GM23338 (cell line): ENCODE results near the gene VPS8. TPM values are rescaled to one million over a fixed set of nuclear protein-coding genes. Genes with fewer than 3 reads are reported as not detected.

Experiments used
- ATAC-seq: fragments of 200-7000 bp; cut with Tn5 transposase; 3 replicates; pipeline ENCODE4 v1.9.1; 2020
- DNase-seq: peaks from one replicate; pipeline ENCODE4 v3.0.0-alpha.2; 2015; ENCODE audit warnings: low spot score
- H2AFZ ChIP-seq: fragments of 200-600 bp; sonication (generic); 2 replicates; pipeline ENCODE4 v1.8.0; 2016; ENCODE audit warnings: antibody characterized with exemption, mild to moderate bottlenecking, moderate library complexity
- H3F3A ChIP-seq: fragments of 200-600 bp; sonication (generic); replicated peaks from 2 replicates; pipeline ENCODE4 v1.8.0; 2017; ENCODE audit warnings: antibody characterized with exemption, mixed run types, low read depth
- H3K27ac ChIP-seq: fragments of 200-600 bp; sonication (generic); 2 replicates; pipeline ENCODE4 v1.6.1; 2016; ENCODE audit warnings: low read depth
- H3K27me3 ChIP-seq: fragments of 200-600 bp; sonication (generic); 2 replicates; pipeline ENCODE4 v1.8.0; 2016; ENCODE audit warnings: mild to moderate bottlenecking, mixed run types, moderate library complexity; ENCODE audit not compliant: insufficient read depth
- H3K36me3 ChIP-seq: fragments of 200-600 bp; sonication (generic); 2 replicates; pipeline ENCODE4 v1.8.0; 2016; ENCODE audit warnings: mild to moderate bottlenecking; ENCODE audit not compliant: insufficient read depth
- H3K4me1 ChIP-seq: fragments of 200-600 bp; sonication (generic); 2 replicates; pipeline ENCODE4 v1.8.0; 2016; ENCODE audit warnings: mild to moderate bottlenecking, moderate library complexity; ENCODE audit not compliant: insufficient read depth
- H3K4me2 ChIP-seq: fragments of 200-600 bp; sonication (generic); 2 replicates; pipeline ENCODE4 v1.7.1; 2017; ENCODE audit warnings: mixed run types
- H3K4me3 ChIP-seq: fragments of 200-600 bp; sonication (generic); 2 replicates; pipeline ENCODE4 v1.6.1; 2016; ENCODE audit warnings: mixed run types
- H3K79me2 ChIP-seq: fragments of 200-600 bp; sonication (generic); replicated peaks from 2 replicates; pipeline ENCODE4 v1.8.0; 2017; ENCODE audit warnings: mild to moderate bottlenecking; ENCODE audit not compliant: insufficient read depth
- H3K9me2 ChIP-seq: fragments of 200-600 bp; sonication (generic); 2 replicates; pipeline ENCODE4 v1.8.0; 2017; ENCODE audit not compliant: insufficient read depth
- H4K20me1 ChIP-seq: fragments of 200-600 bp; sonication (generic); replicated peaks from 2 replicates; pipeline ENCODE4 v1.8.0; 2017; ENCODE audit warnings: mild to moderate bottlenecking; ENCODE audit not compliant: insufficient read depth
- H3K27ac Mint-ChIP-seq: 2 replicates; pipeline ENCODE4 v1.8.0; 2020; ENCODE audit warnings: inconsistent platforms, mild to moderate bottlenecking, moderate library complexity, mixed read lengths
- H3K27me3 Mint-ChIP-seq: 3 replicates; pipeline ENCODE4 v1.8.0; 2022; ENCODE audit warnings: low read depth, mild to moderate bottlenecking, moderate library complexity, mixed read lengths, inconsistent platforms; ENCODE audit not compliant: insufficient read depth, poor library complexity
- H3K36me3 Mint-ChIP-seq: 3 replicates; pipeline ENCODE4 v1.8.0; 2021; ENCODE audit warnings: low read depth, mild to moderate bottlenecking, inconsistent platforms, moderate library complexity, mixed read lengths
- H3K4me1 Mint-ChIP-seq: 3 replicates; pipeline ENCODE4 v1.8.0; 2020; ENCODE audit warnings: mild to moderate bottlenecking, inconsistent platforms, mixed read lengths
- H3K4me3 Mint-ChIP-seq: 3 replicates; pipeline ENCODE4 v1.8.0; 2021; ENCODE audit warnings: moderate library complexity, mild to moderate bottlenecking, inconsistent platforms, mixed read lengths
- H3K9me3 Mint-ChIP-seq: 3 replicates; pipeline ENCODE4 v1.8.0; 2020; ENCODE audit warnings: moderate library complexity, mild to moderate bottlenecking, inconsistent platforms, mixed read lengths
- CTCF ChIP-seq, 2 experiments: fragments of 200-600 bp in 1 of 2; sonication (generic) in 1 of 2; conservative IDR thresholded peaks; 2 replicates each; pipeline versions ENCODE4 v1.5.1 to v1.6.1; 2016 to 2017; ENCODE audit warnings: antibody characterized with exemption in 2 of 2, low read depth in 2 of 2, mild to moderate bottlenecking in 2 of 2, moderate library complexity in 1 of 2
- EZH2 ChIP-seq: fragments of 200-600 bp; sonication (generic); IDR thresholded peaks from one replicate; pipeline ENCODE4 v1.8.0; 2017; ENCODE audit warnings: antibody characterized with exemption, mild to moderate bottlenecking, low read depth; ENCODE audit not compliant: unreplicated experiment
- JUNB ChIP-seq: IDR thresholded peaks from one replicate; pipeline ENCODE4 v1.6.1; 2016; ENCODE audit warnings: antibody characterized with exemption; ENCODE audit not compliant: unreplicated experiment
- NANOG ChIP-seq: IDR thresholded peaks from 2 replicates; pipeline ENCODE4 v1.6.1; 2016; ENCODE audit warnings: antibody characterized with exemption, borderline replicate concordance
- POLR2AphosphoS5 ChIP-seq: IDR thresholded peaks from 2 replicates; pipeline ENCODE4 v1.6.1; 2016; ENCODE audit warnings: antibody characterized with exemption, low read depth
- polyA plus RNA-seq: library from polyadenylated mRNA; unstranded; fragments of >200 nt; fragmentation: Nextera tagmentation; extraction: Ambion mirVana; gene quantifications from 2 replicates; pipeline ENCODE4 v1.2.1, GENCODE V29; 2016
- total RNA-seq: library from RNA; depleted of rRNA; stranded (reverse); fragments of >200 nt; shearing (Covaris generic); gene quantifications from 2 replicates; pipeline ENCODE4 v1.2.3, GENCODE V29; 2014
- TF ChIP-seq, protein P1 (sequence below): IDR thresholded peaks from one replicate; pipeline ENCODE4 v1.6.1; 2018; ENCODE audit warnings: antibody characterized with exemption; ENCODE audit not compliant: unreplicated experiment
- TF ChIP-seq, protein P2 (sequence below): fragments of 250-450 bp; sonication (Bioruptor Pico); IDR thresholded peaks from 2 replicates; pipeline ENCODE4 v1.5.0; 2020; ENCODE audit warnings: mild to moderate bottlenecking, moderate library complexity
- TF ChIP-seq, protein P3 (sequence below): IDR thresholded peaks from 2 replicates; pipeline ENCODE4 v1.6.1; 2016; ENCODE audit warnings: antibody characterized with exemption

Gene VPS8
- total and polyA plus RNA-seq, 2 experiments from 2014 or later, result 17.3 to 45.5 TPM

DNA sequence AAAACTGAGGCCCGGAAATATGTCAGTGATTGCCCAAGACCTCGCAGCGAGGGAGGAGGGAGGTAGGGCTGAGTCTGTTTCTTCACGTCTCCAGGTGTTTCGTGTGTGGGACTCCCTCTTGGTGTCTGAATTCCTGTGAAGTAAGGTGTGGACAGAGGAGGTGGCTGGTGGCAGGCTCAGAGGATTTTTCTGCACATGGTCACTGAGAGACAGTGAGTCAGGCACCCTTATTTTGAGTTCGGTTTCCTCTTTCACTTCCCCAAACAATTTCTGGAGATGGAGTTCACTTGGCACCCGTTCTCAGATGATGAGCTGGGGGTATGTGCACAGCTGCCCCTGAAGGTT lies 46.3 kb upstream of the VPS8 start:
- no peaks in the 10 kb centered on the region for H3K27me3 ChIP-seq
- no peaks in the 10 kb centered on the region for H3K36me3 ChIP-seq
- no peak overlapping the region for H3K27ac ChIP-seq
- H3K9me2 ChIP-seq, result no peaks in the 10 kb centered on the region
- H3K36me3 Mint-ChIP-seq, result no peaks in the 10 kb centered on the region; the same call in 2 of the 3 replicates
- TF ChIP-seq, protein P1, sequence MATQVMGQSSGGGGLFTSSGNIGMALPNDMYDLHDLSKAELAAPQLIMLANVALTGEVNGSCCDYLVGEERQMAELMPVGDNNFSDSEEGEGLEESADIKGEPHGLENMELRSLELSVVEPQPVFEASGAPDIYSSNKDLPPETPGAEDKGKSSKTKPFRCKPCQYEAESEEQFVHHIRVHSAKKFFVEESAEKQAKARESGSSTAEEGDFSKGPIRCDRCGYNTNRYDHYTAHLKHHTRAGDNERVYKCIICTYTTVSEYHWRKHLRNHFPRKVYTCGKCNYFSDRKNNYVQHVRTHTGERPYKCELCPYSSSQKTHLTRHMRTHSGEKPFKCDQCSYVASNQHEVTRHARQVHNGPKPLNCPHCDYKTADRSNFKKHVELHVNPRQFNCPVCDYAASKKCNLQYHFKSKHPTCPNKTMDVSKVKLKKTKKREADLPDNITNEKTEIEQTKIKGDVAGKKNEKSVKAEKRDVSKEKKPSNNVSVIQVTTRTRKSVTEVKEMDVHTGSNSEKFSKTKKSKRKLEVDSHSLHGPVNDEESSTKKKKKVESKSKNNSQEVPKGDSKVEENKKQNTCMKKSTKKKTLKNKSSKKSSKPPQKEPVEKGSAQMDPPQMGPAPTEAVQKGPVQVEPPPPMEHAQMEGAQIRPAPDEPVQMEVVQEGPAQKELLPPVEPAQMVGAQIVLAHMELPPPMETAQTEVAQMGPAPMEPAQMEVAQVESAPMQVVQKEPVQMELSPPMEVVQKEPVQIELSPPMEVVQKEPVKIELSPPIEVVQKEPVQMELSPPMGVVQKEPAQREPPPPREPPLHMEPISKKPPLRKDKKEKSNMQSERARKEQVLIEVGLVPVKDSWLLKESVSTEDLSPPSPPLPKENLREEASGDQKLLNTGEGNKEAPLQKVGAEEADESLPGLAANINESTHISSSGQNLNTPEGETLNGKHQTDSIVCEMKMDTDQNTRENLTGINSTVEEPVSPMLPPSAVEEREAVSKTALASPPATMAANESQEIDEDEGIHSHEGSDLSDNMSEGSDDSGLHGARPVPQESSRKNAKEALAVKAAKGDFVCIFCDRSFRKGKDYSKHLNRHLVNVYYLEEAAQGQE, result no peak
- H3K27ac Mint-ChIP-seq, result no peak overlapping the region
- peaks cover 2% of the 10 kb centered on the region for H3K27me3 Mint-ChIP-seq
- H3F3A ChIP-seq, result no peaks in the 10 kb centered on the region
- H3K4me3 ChIP-seq, result no peak overlapping the region
- H3K4me2 ChIP-seq, result no peak overlapping the region
- H3K9me3 Mint-ChIP-seq, result no peaks in the 10 kb centered on the region
- no peaks in the 10 kb centered on the region; the same call in 1 of the 2 replicates for H3K4me1 ChIP-seq
- peaks cover 28% of the 10 kb centered on the region for H3K4me1 Mint-ChIP-seq
- H2AFZ ChIP-seq, result no peak overlapping the region
- no peak for DNase-seq
- H3K4me3 Mint-ChIP-seq, result no peak overlapping the region
- H4K20me1 ChIP-seq, result no peaks in the 10 kb centered on the region
- no peak for ATAC-seq
- no peaks in the 10 kb centered on the region for H3K79me2 ChIP-seq

GRCh38 chr3:184766555-184767261 lies 45.3 kb upstream of the VPS8 start:
- Histone ChIP-seq H3K36me3 (no peaks in the 10 kb centered on the region), H3K4me1 (no peaks in the 10 kb centered on the region; the same call in 1 of the 2 replicates), H3K27ac (no peak overlapping the region), H3K4me2 (no peak overlapping the region), H4K20me1 (no peaks in the 10 kb centered on the region), H3K9me2 (no peaks in the 10 kb centered on the region), H3F3A (no peaks in the 10 kb centered on the region), H3K27me3 (no peaks in the 10 kb centered on the region), H3K4me3 (no peak overlapping the region), H3K79me2 (no peaks in the 10 kb centered on the region), H2AFZ (peak overlapping the region; percentile 23; the same call in 1 of the 2 replicates)
- Mint-ChIP-seq H3K4me1 (peaks cover 20% of the 10 kb centered on the region), H3K27ac (no peak overlapping the region; the same call in 1 of the 2 replicates), H3K27me3 (peaks cover 2% of the 10 kb centered on the region), H3K9me3 (no peaks in the 10 kb centered on the region), H3K36me3 (no peaks in the 10 kb centered on the region), H3K4me3 (no peak overlapping the region; the same call in 2 of the 3 replicates)
- DNase-seq (no peak), ATAC-seq (peak; percentile 18; the same call in 1 of the 3 replicates)
- TF ChIP-seq JUNB, result no peak
- TF ChIP-seq, protein P2, sequence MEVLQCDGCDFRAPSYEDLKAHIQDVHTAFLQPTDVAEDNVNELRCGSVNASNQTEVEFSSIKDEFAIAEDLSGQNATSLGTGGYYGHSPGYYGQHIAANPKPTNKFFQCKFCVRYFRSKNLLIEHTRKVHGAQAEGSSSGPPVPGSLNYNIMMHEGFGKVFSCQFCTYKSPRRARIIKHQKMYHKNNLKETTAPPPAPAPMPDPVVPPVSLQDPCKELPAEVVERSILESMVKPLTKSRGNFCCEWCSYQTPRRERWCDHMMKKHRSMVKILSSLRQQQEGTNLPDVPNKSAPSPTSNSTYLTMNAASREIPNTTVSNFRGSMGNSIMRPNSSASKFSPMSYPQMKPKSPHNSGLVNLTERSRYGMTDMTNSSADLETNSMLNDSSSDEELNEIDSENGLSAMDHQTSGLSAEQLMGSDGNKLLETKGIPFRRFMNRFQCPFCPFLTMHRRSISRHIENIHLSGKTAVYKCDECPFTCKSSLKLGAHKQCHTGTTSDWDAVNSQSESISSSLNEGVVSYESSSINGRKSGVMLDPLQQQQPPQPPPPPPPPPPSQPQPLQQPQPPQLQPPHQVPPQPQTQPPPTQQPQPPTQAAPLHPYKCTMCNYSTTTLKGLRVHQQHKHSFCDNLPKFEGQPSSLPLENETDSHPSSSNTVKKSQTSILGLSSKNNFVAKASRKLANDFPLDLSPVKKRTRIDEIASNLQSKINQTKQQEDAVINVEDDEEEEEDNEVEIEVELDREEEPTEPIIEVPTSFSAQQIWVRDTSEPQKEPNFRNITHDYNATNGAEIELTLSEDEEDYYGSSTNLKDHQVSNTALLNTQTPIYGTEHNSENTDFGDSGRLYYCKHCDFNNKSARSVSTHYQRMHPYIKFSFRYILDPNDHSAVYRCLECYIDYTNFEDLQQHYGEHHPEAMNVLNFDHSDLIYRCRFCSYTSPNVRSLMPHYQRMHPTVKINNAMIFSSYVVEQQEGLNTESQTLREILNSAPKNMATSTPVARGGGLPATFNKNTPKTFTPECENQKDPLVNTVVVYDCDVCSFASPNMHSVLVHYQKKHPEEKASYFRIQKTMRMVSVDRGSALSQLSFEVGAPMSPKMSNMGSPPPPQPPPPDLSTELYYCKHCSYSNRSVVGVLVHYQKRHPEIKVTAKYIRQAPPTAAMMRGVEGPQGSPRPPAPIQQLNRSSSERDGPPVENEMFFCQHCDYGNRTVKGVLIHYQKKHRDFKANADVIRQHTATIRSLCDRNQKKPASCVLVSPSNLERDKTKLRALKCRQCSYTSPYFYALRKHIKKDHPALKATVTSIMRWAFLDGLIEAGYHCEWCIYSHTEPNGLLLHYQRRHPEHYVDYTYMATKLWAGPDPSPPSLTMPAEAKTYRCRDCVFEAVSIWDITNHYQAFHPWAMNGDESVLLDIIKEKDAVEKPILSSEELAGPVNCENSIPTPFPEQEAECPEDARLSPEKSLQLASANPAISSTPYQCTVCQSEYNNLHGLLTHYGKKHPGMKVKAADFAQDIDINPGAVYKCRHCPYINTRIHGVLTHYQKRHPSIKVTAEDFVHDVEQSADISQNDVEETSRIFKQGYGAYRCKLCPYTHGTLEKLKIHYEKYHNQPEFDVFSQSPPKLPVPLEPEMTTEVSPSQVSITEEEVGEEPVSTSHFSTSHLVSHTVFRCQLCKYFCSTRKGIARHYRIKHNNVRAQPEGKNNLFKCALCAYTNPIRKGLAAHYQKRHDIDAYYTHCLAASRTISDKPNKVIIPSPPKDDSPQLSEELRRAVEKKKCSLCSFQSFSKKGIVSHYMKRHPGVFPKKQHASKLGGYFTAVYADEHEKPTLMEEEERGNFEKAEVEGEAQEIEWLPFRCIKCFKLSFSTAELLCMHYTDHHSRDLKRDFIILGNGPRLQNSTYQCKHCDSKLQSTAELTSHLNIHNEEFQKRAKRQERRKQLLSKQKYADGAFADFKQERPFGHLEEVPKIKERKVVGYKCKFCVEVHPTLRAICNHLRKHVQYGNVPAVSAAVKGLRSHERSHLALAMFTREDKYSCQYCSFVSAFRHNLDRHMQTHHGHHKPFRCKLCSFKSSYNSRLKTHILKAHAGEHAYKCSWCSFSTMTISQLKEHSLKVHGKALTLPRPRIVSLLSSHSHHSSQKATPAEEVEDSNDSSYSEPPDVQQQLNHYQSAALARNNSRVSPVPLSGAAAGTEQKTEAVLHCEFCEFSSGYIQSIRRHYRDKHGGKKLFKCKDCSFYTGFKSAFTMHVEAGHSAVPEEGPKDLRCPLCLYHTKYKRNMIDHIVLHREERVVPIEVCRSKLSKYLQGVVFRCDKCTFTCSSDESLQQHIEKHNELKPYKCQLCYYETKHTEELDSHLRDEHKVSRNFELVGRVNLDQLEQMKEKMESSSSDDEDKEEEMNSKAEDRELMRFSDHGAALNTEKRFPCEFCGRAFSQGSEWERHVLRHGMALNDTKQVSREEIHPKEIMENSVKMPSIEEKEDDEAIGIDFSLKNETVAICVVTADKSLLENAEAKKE (CRISPR knock-in tag), result no peak
- TF ChIP-seq, protein P3, sequence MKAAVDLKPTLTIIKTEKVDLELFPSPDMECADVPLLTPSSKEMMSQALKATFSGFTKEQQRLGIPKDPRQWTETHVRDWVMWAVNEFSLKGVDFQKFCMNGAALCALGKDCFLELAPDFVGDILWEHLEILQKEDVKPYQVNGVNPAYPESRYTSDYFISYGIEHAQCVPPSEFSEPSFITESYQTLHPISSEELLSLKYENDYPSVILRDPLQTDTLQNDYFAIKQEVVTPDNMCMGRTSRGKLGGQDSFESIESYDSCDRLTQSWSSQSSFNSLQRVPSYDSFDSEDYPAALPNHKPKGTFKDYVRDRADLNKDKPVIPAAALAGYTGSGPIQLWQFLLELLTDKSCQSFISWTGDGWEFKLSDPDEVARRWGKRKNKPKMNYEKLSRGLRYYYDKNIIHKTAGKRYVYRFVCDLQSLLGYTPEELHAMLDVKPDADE, result no peak
- TF ChIP-seq POLR2AphosphoS5, result no peak
- TF ChIP-seq CTCF (conservative IDR thresholded peaks at IDR 0.05; ENCODE audit: low read depth in 2 of 2), result no peak
- no peak for TF ChIP-seq NANOG
- TF ChIP-seq EZH2, result no peak
